Gastrocnemius medialis (tissue), 4 donors: ENCODE results near the gene STRADA.

Experiments
- CTCF ChIP-seq, 5 experiments: fragments of 450-650 bp in 3 of 5; fragments of 200-600 bp in 2 of 5; sonication (generic) in 2 of 5; IDR thresholded peaks in 4 of 5; conservative IDR thresholded peaks in 1 of 5; 1 replicate in 4 of 5; 2 replicates in 1 of 5; pipeline ENCODE4 v1.5.1; 2016 to 2019; ENCODE audit warnings: antibody characterized with exemption in 5 of 5, mild to moderate bottlenecking in 3 of 5, moderate library complexity in 3 of 5
- POLR2A ChIP-seq, 2 donors: fragments of 450-650 bp; IDR thresholded peaks; one replicate each; pipeline ENCODE4 v1.6.1; 2017; ENCODE audit warnings: antibody characterized with exemption in 2 of 2, mild to moderate bottlenecking in 2 of 2, moderate library complexity in 2 of 2

GRCh38 chr17:63714550-63715277 lies 26.9 kb downstream of the STRADA start:
- no peak for TF ChIP-seq CTCF (IDR thresholded peaks at IDR 0.05 in 4 of 5, conservative IDR thresholded peaks at IDR 0.05 in 1 of 5)
- TF ChIP-seq POLR2A (IDR thresholded peaks at IDR 0.05): no peak
